GM12878 (cell line): Measurements from ENCODE around the gene MRPS18A. TPM values are rescaled to one million over a fixed set of nuclear protein-coding genes. Genes with fewer than 3 reads are reported as not detected.

ENCODE experiments used
- ATAC-seq: fragments of 200-7000 bp; cut with Tn5 transposase; 3 replicates; pipeline ENCODE4 v1.9.1; 2020; ENCODE audit warnings: mild to moderate bottlenecking, moderate library complexity
- BruUV-seq: library from RNA; stranded (reverse); fragments of 400-500 nt; replicated peaks from 2 replicates; lab custom pipeline; 2021; lab: Mats Ljungman, UMichigan
- CTCF ChIA-PET: fragments of 300-600 bp; sonication (Branson Sonifier 250); formaldehyde crosslinking; extraction: SDS; loops from one replicate; lab custom pipeline; 2021; ENCODE audit warnings: inconsistent platforms; lab: Yijun Ruan, JAX
- POLR2A ChIA-PET: fragments of 350-600 bp; formaldehyde crosslinking; extraction: SDS; loops from one replicate; lab custom pipeline; 2021; ENCODE audit warnings: inconsistent platforms; lab: Charles Lee
- RAD21 ChIA-PET: fragments of 300-600 bp; sonication (Branson Sonifier 250); formaldehyde crosslinking; loops from one replicate; lab custom pipeline; 2023; ENCODE audit warnings: antibody characterized with exemption; ENCODE audit not compliant: unreplicated experiment; lab: Charles Lee
- SMC1A ChIA-PET: fragments of 300-600 bp; sonication (Branson Sonifier 250); formaldehyde crosslinking; loops from one replicate; lab custom pipeline; 2023; ENCODE audit not compliant: unreplicated experiment, uncharacterized antibody; lab: Charles Lee
- DNase-seq: peaks from one replicate; pipeline ENCODE4 v3.0.0-alpha.2; 2011; ENCODE audit warnings: low read depth, low spot score
- FAIRE-seq: peaks from 3 replicates; lab custom pipeline; 2011; peaks lifted over from hg19 to GRCh38; lab: Jason Lieb, UNC
- H2AFZ ChIP-seq: 2 replicates; pipeline ENCODE4 v1.6.0; 2011; ENCODE audit warnings: low read depth, low read length, control low read depth; ENCODE audit not compliant: control insufficient read depth
- H3K27ac ChIP-seq: 2 replicates; pipeline ENCODE4 v1.5.1; 2011; ENCODE audit warnings: control low read depth; ENCODE audit not compliant: control insufficient read depth, insufficient read depth
- H3K27me3 ChIP-seq, 2 experiments: replicated peaks in 1 of 2; 2 replicates each; pipeline versions ENCODE4 v1.6.0 to v1.6.1; 2011; ENCODE audit warnings: low read length in 1 of 2; ENCODE audit not compliant: control insufficient read depth in 2 of 2, insufficient read depth in 2 of 2
- H3K36me3 ChIP-seq, 2 experiments: 2 replicates each; pipeline ENCODE4 v1.5.1; 2011; ENCODE audit warnings: low read length in 1 of 2; ENCODE audit not compliant: control insufficient read depth in 2 of 2, insufficient read depth in 2 of 2
- H3K4me1 ChIP-seq: 2 replicates; pipeline ENCODE4 v1.6.1; 2011; ENCODE audit warnings: mild to moderate bottlenecking, low read length, moderate library complexity, mixed read lengths; ENCODE audit not compliant: control insufficient read depth, insufficient read depth
- H3K4me2 ChIP-seq: 2 replicates; pipeline ENCODE4 v1.6.0; 2011; ENCODE audit warnings: control low read depth; ENCODE audit not compliant: control insufficient read depth, insufficient read depth
- H3K4me3 ChIP-seq: fragments of 200-600 bp; sonication (generic); 2 replicates; pipeline ENCODE4 v1.5.1; 2016
- H3K79me2 ChIP-seq: 2 replicates; pipeline ENCODE4 v1.6.0; 2011; ENCODE audit warnings: low read length; ENCODE audit not compliant: control insufficient read depth, insufficient read depth
- H3K9ac ChIP-seq: 2 replicates; pipeline ENCODE4 v1.8.0; 2011; ENCODE audit warnings: low read length, control low read depth, mixed read lengths; ENCODE audit not compliant: control insufficient read depth, insufficient read depth
- H3K9me3 ChIP-seq: replicated peaks from 3 replicates; pipeline ENCODE4 v1.5.1; 2011; ENCODE audit warnings: mild to moderate bottlenecking, low read length; ENCODE audit not compliant: control insufficient read depth, insufficient read depth
- H4K20me1 ChIP-seq: 2 replicates; pipeline ENCODE4 v1.6.0; 2011; ENCODE audit not compliant: control insufficient read depth, insufficient read depth
- BACH1 ChIP-seq: fragments of 450-650 bp; IDR thresholded peaks from 2 replicates; pipeline ENCODE4 v1.6.1; 2017; ENCODE audit warnings: mild to moderate bottlenecking, borderline replicate concordance
- BHLHE40 ChIP-seq, 2 experiments: fragments of 450-650 bp in 1 of 2; IDR thresholded peaks; 2 replicates each; pipeline ENCODE4 v1.6.1; 2011 to 2017; ENCODE audit warnings: low read depth in 2 of 2, borderline replicate concordance in 1 of 2, improper control_type of control experiment in 1 of 2, low read length in 1 of 2, mild to moderate bottlenecking in 1 of 2
- HDAC2 ChIP-seq: fragments of 200-600 bp; sonication (generic); IDR thresholded peaks from 2 replicates; pipeline ENCODE4 v1.6.1; 2017
- HDGF ChIP-seq: fragments of 450-650 bp; IDR thresholded peaks from 2 replicates; pipeline ENCODE4 v1.6.1; 2016; ENCODE audit warnings: antibody characterized with exemption
- KLF5 ChIP-seq: fragments of 450-650 bp; IDR thresholded peaks from 2 replicates; pipeline ENCODE4 v1.6.1; 2014; ENCODE audit warnings: mild to moderate bottlenecking; ENCODE audit not compliant: partially characterized antibody
- MTA3 ChIP-seq: IDR thresholded peaks from 2 replicates; pipeline ENCODE4 v1.6.1; 2012; ENCODE audit warnings: low read length, inconsistent platforms, borderline replicate concordance
- MYC ChIP-seq: IDR thresholded peaks from 2 replicates; pipeline ENCODE4 v1.6.1; 2011; ENCODE audit warnings: mild to moderate bottlenecking, low read length, moderate library complexity, inconsistent platforms; ENCODE audit not compliant: insufficient read depth, insufficient replicate concordance, insufficient read length, severe bottlenecking
- PAX8 ChIP-seq: fragments of 450-650 bp; IDR thresholded peaks from 2 replicates; pipeline ENCODE4 v1.6.1; 2017; ENCODE audit warnings: mild to moderate bottlenecking, moderate library complexity
- SUZ12 ChIP-seq: fragments of 200-600 bp; sonication (generic); IDR thresholded peaks from one replicate; pipeline ENCODE4 v1.6.1; 2018; ENCODE audit warnings: antibody characterized with exemption, mild to moderate bottlenecking; ENCODE audit not compliant: unreplicated experiment
- TARDBP ChIP-seq: IDR thresholded peaks from 2 replicates; pipeline ENCODE4 v1.6.1; 2016; ENCODE audit warnings: borderline replicate concordance
- TBL1XR1 ChIP-seq: IDR thresholded peaks from 2 replicates; pipeline ENCODE4 v1.6.1; 2012; ENCODE audit warnings: low read depth, low read length, improper control_type of control experiment
- ZNF207 ChIP-seq: fragments of 450-650 bp; IDR thresholded peaks from 2 replicates; pipeline ENCODE4 v1.6.1; 2014; ENCODE audit warnings: antibody characterized with exemption, mild to moderate bottlenecking, borderline replicate concordance
- ZNF24 ChIP-seq: fragments of 450-650 bp; IDR thresholded peaks from 2 replicates; pipeline ENCODE4 v1.6.1; 2017; ENCODE audit warnings: antibody characterized with exemption, mild to moderate bottlenecking
- WGBS: methylation state at CpG from one replicate; pipeline ENCODE4 v1.1.6; 2016; ENCODE audit warnings: low lambda C conversion rate; ENCODE audit not compliant: insufficient replicate concordance, insufficient coverage; ENCODE audit errors: missing lambda C conversion rate; 5-methylcytosine and 5-hydroxymethylcytosine counted together
- in situ Hi-C: fragments of 300-500 bp; cut with MboI; formaldehyde crosslinking; loops from 9 replicates; pipeline ENCODE4 v1.14.3; 2018; ENCODE audit warnings: mixed read lengths
- intact Hi-C: fragments of 100-400 bp; cut with micrococcal nuclease; formaldehyde crosslinking; loops from one replicate; pipeline ENCODE4 v1.14.2; 2022; ENCODE audit not compliant: unreplicated experiment
- polyA plus RNA-seq, 11 experiments: library from polyadenylated mRNA; depleted of rRNA in 4 of 11; unstranded in 6 of 11; stranded (reverse) in 5 of 11; fragments of >200 nt; fragmentation: Nextera tagmentation in 4 of 11; fragmentation: Illumina TruSeq in 1 of 11; extraction: Ambion mirVana in 4 of 11; extraction: Trizol in 1 of 11; gene quantifications; 1 replicate in 1 of 11; 2 replicates in 10 of 11; pipeline versions ENCODE4 v1.2.1 to v1.2.3, GENCODE V29; 2011 to 2016; ENCODE audit warnings: inconsistent platforms in 2 of 11, missing spikeins in 2 of 11, low read depth in 1 of 11
- total RNA-seq, 4 experiments: library from RNA; depleted of rRNA in 3 of 4; stranded (reverse); fragments of >200 nt in 3 of 4; fragmentation: Illumina TruSeq in 1 of 4; extraction: Trizol in 1 of 4; gene quantifications; 2 replicates each; pipeline versions ENCODE4 v1.2.1 to v1.2.3, GENCODE V29; 2013 to 2021
- TF ChIP-seq, protein P1 (sequence below), 3 experiments: IDR thresholded peaks in 2 of 3; conservative IDR thresholded peaks in 1 of 3; 2 replicates each; pipeline ENCODE4 v1.5.1; 2011; ENCODE audit warnings: low read depth in 3 of 3, low read length in 3 of 3, mild to moderate bottlenecking in 3 of 3, control low read depth in 2 of 3, moderate library complexity in 2 of 3, inconsistent platforms in 1 of 3, mixed read lengths in 1 of 3; ENCODE audit not compliant: control insufficient read depth in 2 of 3, insufficient read depth in 1 of 3; ENCODE audit errors: extremely low read depth in 1 of 3
- TF ChIP-seq, protein P2 (sequence below): fragments of 450-650 bp; IDR thresholded peaks from 2 replicates; pipeline ENCODE4 v1.6.1; 2017; ENCODE audit warnings: mild to moderate bottlenecking, moderate library complexity
- TF ChIP-seq, protein P3 (sequence below): fragments of 450-650 bp; IDR thresholded peaks from 2 replicates; pipeline ENCODE4 v1.6.1; 2014; ENCODE audit warnings: mild to moderate bottlenecking

Gene MRPS18A
- total and polyA plus RNA-seq, 10 of the 15 experiments (the other 5 are each of a cell fraction or from before 2014, with no cell fraction given) = 66.3 to 158 (median 98.7) TPM

DNA sequence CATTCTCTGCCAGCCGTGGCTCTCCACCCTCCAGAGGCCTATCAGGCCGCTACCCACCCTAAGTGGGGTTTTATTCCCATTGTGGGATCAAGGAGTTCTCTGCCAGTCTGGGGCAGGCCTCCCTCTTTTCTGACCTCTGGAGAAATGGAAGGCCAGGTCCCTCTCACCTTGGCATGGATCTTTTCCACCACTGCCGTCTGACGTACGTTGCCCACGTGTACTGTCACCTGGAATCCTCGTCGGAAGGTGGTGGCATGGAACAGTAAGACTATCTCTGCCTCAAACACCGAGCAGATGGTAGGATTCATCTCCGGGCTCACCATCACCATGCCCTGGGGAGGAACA lies 65.8 kb downstream of the MRPS18A start:
- ChIA-PET RAD21 (no interaction called here), SMC1A (no interaction called here), CTCF (no interaction called here), POLR2A (no interaction called here)
- H3K4me3 ChIP-seq = no peak overlapping the region
- H3K79me2 ChIP-seq = peaks cover 3% of the 10 kb centered on the region
- in situ Hi-C loops (no loop called here), intact Hi-C loops (no loop called here)
- peaks cover 20 to 53% of the 10 kb centered on the region in 2 experiments for H3K36me3 ChIP-seq
- H4K20me1 ChIP-seq = no peaks in the 10 kb centered on the region
- no peak overlapping the region for H2AFZ ChIP-seq
- H3K9ac ChIP-seq = no peak overlapping the region
- H3K27me3 ChIP-seq = no peaks in the 10 kb centered on the region
- BruUV-seq = TSS peak; percentile 17
- H3K27ac ChIP-seq = no peak overlapping the region
- WGBS = 98% methylated on average over 10 of the region's 10 CpGs
- no peak for ATAC-seq
- no peak for DNase-seq
- H3K9me3 ChIP-seq = no peaks in the 10 kb centered on the region
- no peak overlapping the region for H3K4me2 ChIP-seq
- FAIRE-seq = no peak
- H3K4me1 ChIP-seq = no peaks in the 10 kb centered on the region
- TF ChIP-seq MTA3 = no peak
- no peak for TF ChIP-seq KLF5
- no peak for TF ChIP-seq HDAC2
- TF ChIP-seq SUZ12 = no peak
- no peak for TF ChIP-seq ZNF24
- TF ChIP-seq TARDBP = no peak
- no peak for TF ChIP-seq MYC
- no peak for TF ChIP-seq PAX8
- no peak for TF ChIP-seq HDGF
- no peak for TF ChIP-seq ZNF207
- TF ChIP-seq, protein P1, sequence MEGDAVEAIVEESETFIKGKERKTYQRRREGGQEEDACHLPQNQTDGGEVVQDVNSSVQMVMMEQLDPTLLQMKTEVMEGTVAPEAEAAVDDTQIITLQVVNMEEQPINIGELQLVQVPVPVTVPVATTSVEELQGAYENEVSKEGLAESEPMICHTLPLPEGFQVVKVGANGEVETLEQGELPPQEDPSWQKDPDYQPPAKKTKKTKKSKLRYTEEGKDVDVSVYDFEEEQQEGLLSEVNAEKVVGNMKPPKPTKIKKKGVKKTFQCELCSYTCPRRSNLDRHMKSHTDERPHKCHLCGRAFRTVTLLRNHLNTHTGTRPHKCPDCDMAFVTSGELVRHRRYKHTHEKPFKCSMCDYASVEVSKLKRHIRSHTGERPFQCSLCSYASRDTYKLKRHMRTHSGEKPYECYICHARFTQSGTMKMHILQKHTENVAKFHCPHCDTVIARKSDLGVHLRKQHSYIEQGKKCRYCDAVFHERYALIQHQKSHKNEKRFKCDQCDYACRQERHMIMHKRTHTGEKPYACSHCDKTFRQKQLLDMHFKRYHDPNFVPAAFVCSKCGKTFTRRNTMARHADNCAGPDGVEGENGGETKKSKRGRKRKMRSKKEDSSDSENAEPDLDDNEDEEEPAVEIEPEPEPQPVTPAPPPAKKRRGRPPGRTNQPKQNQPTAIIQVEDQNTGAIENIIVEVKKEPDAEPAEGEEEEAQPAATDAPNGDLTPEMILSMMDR (IDR thresholded peaks at IDR 0.05 in 2 of 3, conservative IDR thresholded peaks at IDR 0.05 in 1 of 3; ENCODE audit: control insufficient read depth in 2 of 3, extremely low read depth in 1 of 3, insufficient read depth in 1 of 3, low read depth in 3 of 3, low read length in 3 of 3) = no peak
- no peak for TF ChIP-seq BHLHE40 (IDR thresholded peaks at IDR 0.05; ENCODE audit: borderline replicate concordance in 1 of 2, low read depth in 2 of 2, low read length in 1 of 2)
- TF ChIP-seq TBL1XR1 = no peak
- TF ChIP-seq, protein P2, sequence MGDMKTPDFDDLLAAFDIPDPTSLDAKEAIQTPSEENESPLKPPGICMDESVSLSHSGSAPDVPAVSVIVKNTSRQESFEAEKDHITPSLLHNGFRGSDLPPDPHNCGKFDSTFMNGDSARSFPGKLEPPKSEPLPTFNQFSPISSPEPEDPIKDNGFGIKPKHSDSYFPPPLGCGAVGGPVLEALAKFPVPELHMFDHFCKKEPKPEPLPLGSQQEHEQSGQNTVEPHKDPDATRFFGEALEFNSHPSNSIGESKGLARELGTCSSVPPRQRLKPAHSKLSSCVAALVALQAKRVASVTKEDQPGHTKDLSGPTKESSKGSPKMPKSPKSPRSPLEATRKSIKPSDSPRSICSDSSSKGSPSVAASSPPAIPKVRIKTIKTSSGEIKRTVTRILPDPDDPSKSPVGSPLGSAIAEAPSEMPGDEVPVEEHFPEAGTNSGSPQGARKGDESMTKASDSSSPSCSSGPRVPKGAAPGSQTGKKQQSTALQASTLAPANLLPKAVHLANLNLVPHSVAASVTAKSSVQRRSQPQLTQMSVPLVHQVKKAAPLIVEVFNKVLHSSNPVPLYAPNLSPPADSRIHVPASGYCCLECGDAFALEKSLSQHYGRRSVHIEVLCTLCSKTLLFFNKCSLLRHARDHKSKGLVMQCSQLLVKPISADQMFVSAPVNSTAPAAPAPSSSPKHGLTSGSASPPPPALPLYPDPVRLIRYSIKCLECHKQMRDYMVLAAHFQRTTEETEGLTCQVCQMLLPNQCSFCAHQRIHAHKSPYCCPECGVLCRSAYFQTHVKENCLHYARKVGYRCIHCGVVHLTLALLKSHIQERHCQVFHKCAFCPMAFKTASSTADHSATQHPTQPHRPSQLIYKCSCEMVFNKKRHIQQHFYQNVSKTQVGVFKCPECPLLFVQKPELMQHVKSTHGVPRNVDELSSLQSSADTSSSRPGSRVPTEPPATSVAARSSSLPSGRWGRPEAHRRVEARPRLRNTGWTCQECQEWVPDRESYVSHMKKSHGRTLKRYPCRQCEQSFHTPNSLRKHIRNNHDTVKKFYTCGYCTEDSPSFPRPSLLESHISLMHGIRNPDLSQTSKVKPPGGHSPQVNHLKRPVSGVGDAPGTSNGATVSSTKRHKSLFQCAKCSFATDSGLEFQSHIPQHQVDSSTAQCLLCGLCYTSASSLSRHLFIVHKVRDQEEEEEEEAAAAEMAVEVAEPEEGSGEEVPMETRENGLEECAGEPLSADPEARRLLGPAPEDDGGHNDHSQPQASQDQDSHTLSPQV = no peak
- TF ChIP-seq BACH1 = no peak
- TF ChIP-seq, protein P3, sequence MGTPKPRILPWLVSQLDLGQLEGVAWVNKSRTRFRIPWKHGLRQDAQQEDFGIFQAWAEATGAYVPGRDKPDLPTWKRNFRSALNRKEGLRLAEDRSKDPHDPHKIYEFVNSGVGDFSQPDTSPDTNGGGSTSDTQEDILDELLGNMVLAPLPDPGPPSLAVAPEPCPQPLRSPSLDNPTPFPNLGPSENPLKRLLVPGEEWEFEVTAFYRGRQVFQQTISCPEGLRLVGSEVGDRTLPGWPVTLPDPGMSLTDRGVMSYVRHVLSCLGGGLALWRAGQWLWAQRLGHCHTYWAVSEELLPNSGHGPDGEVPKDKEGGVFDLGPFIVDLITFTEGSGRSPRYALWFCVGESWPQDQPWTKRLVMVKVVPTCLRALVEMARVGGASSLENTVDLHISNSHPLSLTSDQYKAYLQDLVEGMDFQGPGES = no peak
